ENCODE data around the gene ATR.
A peak's percentile ranks its signal among the peaks of the same experiment; 100 is the strongest.

The ATR gene

GRCh38 chr3:142543307-142543706, 35.2 kb downstream of the ATR start:
- Histone ChIP-seq H3K27ac (no peak overlapping the region), H3K4me3 (no peak overlapping the region)

DNA sequence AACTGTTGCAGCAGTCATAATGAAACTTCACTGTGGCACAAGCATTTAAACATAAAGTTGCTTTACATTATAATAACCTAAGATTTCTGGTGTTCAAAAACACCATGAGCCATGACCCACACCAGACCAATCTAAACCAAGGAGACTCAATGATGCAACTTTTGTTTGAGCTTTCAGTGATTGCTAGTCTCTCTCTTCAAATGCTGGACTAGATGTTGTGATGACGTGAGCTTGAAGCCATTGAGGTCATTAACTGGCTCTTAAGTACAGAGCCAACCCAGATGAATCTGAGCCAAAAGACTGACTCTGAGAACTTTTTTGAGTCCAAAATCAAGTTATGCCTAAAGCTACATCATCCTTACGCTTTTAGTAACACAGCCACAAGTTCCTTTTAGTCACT, 36.5 kb downstream of the ATR start:
- H3K4me3 ChIP-seq, result no peak overlapping the region
- no peak overlapping the region for H3K27ac ChIP-seq

GRCh38 chr3:142536519-142536918, 42.0 kb downstream of the ATR start:
- Histone ChIP-seq H3K4me3 (no peak overlapping the region), H3K27ac (no peak overlapping the region)

DNA sequence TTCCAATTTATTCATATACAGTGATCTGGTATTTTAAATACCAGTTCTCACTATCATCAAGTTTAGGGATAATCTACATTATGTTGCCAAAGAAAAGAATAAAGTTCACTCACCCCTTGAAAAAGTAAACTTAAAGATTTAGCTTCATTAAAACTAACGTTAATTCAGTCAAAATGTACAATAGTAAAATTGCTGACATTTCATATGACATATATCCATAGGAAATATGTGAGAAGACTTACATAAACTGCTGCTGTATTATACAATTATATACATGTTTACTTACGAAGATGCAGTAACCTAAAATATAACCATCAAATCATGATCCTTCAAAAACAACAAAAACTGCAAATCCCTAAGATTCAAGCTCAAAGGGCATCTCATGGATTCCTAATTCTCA, 44.0 kb downstream of the ATR start:
- Histone ChIP-seq H3K4me3 (no peak overlapping the region), H3K27ac (no peak overlapping the region)

DNA sequence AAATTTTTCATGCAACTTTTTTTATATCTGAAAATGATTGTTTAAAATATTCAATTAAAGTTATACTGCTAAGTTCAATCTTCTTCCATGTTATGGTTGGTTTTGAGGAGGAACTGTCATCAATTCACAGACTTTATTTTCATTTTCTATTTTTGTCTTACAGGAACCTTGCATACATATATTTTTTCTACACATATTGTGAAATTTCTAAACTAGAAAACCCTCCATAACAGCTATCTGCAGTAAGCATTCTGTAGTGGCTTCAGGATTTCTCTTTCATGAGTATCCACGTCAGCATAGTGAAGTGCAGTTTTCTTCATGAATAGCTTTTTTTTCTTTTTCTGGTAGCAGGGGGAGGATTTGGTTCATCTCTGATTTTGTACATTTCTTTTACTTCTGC, 48.2 kb downstream of the ATR start:
- Histone ChIP-seq H3K27ac (no peak overlapping the region), H3K4me3 (no peak overlapping the region)

- Histone ChIP-seq H3K27ac (no peak overlapping the region), H3K4me3 (no peak overlapping the region)
These were observed 54.5 kb downstream of the ATR start for GRCh38 chr3:142523921-142524566.

DNA sequence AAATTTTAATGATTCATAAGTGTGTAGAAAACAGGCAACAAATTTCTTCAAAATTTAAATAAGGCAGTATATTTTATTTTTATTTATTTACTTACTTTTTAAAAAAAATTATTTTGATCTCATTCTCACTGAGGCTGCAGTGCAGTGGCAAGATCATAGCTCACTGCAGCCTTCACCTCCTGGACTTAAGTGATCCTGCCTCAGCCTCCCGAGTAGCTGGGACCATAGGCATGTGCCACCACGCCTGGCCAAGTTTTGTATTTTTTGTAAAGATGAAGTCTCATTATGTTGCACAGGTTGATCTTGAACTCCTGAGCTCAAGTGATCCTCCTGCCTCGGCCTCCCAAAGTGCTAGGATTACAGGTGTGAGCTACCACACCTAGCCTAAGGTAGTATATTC, 69.5 kb downstream of the ATR start:
- Histone ChIP-seq H3K27ac (peak overlapping the region in 1 of 21 experiments; percentile 21), H3K4me3 (no peak overlapping the region)

- Histone ChIP-seq H3K4me3 (no peak overlapping the region), H3K27ac (no peak overlapping the region)
These were observed 71.3 kb downstream of the ATR start for GRCh38 chr3:142507241-142507640.

- Histone ChIP-seq H3K4me3 (no peak overlapping the region), H3K27ac (no peak overlapping the region)
These were observed 76.1 kb downstream of the ATR start for GRCh38 chr3:142502187-142502985.

DNA sequence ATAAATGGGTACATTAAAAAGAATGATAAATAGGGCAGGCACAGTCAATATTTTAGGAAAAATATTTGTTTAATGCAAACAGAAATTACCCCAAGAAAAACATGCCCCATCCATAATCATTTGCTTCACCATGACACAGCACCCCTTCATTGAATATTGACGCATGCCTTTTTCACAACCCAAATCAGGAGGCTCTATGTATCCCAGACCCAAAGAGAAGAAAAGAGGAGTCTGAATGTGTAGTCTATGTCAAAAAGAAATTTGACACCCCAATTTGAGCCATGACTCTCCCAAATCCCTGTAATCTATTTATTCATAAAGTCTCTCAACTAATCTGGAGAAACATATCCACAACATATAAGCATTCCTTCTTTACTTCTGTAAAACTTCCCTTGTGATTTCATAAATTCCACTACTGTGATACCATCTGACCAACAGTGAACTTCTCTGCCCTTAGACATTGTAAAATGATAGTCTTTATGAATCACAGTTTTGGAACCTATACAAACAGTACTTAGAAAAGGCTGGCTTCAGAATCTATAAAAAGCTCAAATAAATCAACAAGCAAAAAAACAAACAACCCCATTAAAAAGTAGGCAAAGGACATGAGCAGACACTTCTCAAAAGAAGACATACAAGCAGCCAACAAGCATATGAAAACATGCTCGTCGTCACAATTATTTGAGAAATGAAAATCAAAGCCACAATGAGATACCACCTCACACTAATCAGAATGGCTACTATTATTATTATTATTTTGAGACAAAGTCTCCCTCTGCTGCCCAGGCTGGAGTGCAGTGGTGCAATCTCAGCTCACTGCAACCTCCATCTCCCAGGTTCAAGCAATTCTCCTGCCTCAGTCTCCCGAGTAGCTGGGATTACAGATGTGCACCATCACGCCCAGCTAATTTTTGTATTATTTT, 77.3 kb downstream of the ATR start:
- H3K4me3 ChIP-seq, result no peak overlapping the region
- H3K27ac ChIP-seq, result no peak overlapping the region

DNA sequence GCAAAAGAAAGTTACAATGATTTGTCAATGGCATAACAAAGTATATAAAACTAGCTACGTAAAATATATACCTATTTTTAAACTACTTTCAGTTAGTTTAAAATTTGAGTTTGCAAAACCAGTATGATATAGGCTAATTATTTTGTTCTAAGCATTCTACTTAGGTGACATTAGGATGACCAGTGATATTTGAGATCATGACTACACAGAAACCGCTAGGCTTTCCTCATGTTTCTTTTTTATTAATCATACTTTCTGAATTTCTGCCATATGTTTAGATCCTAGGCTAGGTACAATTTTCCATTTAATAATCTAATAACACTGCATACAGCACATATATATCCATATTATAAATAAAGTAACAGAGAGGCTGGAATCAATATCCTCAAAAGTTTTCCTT, 78.3 kb downstream of the ATR start:
- H3K27ac ChIP-seq, result no peak overlapping the region

GRCh38 chr3:142498397-142499180, 79.9 kb downstream of the ATR start:
- Histone ChIP-seq H3K27ac (no peak overlapping the region), H3K4me3 (no peak overlapping the region)

More for the DNA sequence above, 78.3 kb downstream of the ATR start:
- no peak overlapping the region for H3K4me3 ChIP-seq

GRCh38 chr3:142497729-142498128, 80.8 kb downstream of the ATR start:
- Histone ChIP-seq H3K27ac (no peak overlapping the region), H3K4me3 (no peak overlapping the region)

- no peak overlapping the region for H3K27ac ChIP-seq
- no peak overlapping the region for H3K4me3 ChIP-seq
These were observed 83.4 kb downstream of the ATR start for GRCh38 chr3:142495103-142495502.

GRCh38 chr3:142492184-142492583, 86.3 kb downstream of the ATR start:
- H3K4me3 ChIP-seq, result no peak overlapping the region
- H3K27ac ChIP-seq, result no peak overlapping the region

DNA sequence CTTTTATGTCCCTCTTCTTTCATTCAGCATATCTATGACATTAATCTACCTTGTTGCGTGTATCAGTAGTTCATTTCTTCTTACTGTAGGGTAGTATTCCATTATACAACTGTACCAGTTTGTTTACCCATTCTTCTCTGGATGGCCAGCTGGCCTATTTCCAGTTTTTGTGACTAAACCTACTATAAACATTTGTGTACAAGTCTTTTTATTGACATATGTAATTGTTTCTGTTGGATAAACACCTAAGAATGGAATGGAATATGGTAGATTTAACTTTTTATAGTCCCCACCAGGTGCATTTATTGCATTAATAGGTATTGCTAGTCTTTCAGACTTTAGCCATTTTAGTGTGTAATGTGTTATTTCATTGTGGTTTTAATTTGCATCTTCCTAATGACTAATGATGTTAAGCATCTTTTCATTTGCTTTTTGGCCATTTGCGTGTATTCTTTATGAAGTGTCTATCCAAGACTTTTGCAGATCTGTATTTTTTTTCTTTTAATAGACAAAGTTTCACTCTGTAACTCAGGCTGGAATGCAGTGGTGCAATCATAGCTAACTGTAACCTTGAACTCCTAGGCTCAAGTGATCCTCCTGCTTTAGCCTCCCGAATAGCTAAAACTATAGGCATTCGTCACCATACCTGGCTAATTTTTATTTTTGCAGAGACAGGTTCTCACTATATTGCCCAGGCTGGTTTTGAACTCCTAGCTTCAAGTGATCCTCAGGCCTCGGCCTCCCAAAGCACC, 88.8 kb downstream of the ATR start:
- no peak overlapping the region for H3K27ac ChIP-seq
- no peak overlapping the region for H3K4me3 ChIP-seq

DNA sequence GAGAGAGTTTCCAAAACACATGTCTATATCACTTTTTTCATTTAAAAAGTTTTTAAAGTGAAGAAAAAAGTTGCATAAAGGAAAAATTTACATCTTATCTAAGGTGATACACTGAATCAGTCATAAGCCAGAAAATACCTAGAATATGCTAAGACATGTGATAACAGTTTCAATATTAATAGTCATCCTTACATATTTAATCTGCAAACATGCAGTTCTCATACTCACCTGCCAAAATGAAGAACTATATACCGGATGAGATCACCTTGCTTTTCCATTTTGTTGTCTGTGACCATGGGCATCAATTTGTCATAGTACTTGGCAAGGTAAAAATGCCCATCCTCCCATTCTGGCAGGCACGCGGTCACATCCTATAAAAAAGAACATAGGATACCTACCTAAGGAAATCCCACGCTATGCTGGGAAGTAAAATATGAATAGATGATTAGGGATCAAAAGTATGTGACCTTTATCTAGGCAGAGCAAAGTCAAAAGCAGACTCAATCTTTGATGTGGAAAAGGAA, 93.6 kb downstream of the ATR start:
- H3K27ac ChIP-seq, result no peak overlapping the region
- H3K4me3 ChIP-seq, result no peak overlapping the region

DNA sequence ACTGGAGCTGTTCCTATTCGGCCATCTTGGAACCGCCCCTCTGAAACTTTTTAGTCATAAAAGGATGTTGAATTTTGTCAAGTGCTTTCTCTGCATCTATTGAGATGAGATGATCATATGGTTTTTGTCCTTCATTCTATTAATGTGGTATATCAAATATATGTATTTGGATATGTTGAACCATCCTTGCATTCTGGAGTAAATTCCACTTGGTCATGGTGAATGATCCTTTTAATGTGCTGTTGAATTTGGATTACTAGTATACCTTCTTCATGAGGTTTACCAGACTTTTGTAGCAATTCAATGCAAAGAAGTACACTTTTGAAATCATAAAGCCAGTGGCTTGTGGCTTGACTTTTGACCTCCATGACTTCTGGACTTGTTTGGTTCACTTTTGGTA, 97.3 kb downstream of the ATR start:
- Histone ChIP-seq H3K27ac (no peak overlapping the region), H3K4me3 (no peak overlapping the region)

- H3K4me3 ChIP-seq, result no peak overlapping the region
- no peak overlapping the region for H3K27ac ChIP-seq
These were observed 107.7 kb downstream of the ATR start for GRCh38 chr3:142470826-142471225.
